GM19043 (cell line): ENCODE measurements around the gene TSC2.
"Not testable (repeated sequence)": the region's sequence is repeated elsewhere in the genome, so short reads cannot be mapped to it uniquely, and the experiment has no call there.

ENCODE experiments used
- ATAC-seq: cut with Tn5 transposase; IDR thresholded peaks from one replicate; pipeline ENCODE4 v1.9.1; 2021; ENCODE audit warnings: low read depth; ENCODE audit not compliant: unreplicated experiment

The TSC2 gene

DNA sequence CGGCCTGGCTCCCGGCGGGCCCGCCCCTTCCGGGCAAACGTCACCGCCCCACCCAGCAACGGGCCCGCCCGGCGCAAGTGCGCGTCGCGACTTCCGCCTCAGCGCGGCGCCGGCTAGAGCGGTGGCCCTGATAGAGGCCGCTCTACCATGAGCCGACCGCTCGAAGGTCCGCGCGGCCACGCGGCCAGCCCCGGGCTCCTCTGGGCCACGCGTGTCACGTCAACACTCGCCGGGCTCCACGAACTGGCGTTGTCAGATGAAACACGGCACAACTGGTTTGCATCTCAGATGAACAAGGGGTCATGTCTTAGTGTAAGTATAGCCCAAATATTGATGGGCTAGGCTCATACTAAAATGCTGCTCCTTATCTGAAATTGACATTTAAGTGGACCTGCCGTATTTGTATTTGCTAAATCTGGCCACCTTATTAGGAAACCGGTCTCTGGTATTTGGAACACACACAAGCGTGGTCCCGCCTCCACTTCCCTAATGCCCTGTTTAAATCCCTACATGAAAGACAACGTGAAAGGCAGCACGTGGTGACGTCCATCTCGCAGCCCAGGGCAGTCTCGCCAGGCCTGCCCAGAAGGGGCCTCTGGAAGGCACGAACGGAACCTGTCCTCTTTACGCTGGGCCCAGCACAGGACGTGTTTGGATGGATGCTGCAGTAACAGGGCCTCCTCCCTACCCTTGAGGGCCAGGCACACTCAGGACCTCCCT, 37.8 kb upstream of the TSC2 start, which contains the start of gene ZNF598:
TSS of gene ZNF598 (minus strand) at position 31 of the 720 bp plus-strand sequence.
- ATAC-seq: peak; percentile 90

DNA sequence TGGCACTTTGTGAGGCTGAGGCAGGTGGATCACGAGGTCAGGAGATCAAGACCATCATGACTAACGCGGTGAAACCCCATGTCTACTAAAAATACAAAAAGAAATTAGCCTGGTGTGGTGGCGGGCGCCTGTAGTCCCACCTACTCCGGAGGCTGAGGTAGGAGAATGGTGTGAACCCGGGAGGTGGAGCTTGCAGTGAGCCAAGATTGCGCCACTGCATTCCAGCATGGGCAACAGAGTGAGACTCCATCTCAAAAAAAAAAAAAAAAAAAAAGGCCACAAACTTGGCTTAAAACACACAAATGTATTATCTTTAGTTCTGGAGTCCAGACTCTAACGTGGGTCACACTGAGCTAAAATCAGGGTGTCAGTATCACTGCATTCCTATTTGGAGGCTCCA, 36.1 kb upstream of the TSC2 start:
- ATAC-seq: not testable (repeated sequence)

DNA sequence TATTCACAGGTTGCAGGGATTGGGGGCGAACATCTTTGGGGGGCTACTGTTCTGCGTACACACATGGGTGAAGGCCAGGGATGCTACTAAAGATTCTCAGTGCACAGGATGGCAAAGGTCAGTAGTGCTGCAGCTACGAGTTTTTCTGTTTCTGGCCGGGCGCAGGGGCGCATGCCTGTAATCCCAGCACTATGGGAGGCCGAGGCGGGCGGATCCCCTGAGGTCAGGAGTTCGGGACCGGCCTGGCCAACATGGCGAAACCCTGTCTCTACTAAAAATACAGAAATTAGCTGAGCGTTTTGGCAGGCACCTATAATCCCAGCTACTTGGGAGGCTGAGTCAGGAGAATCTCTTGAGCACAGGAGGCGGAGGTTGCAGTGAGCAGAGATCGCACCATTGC, 34.3 kb upstream of the TSC2 start:
- ATAC-seq: no peak

GRCh38 chr16:2015117-2015946, 32.5 kb upstream of the TSC2 start:
- ATAC-seq: no peak

DNA sequence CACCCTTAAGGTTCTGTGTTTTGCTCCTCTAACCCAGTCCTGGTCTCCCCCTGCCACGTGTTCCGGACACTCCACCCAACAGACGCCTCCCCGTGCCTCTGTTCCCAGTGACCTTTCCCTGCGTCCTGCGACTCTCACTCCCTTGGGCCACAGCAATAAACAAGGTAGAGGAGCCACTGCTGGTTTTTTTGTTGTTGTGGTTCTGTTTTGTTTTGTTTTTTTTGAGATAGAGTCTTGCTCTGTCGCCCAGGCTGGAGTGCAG, 31.9 kb upstream of the TSC2 start:
- ATAC-seq: no peak

- no peak for ATAC-seq
Measured at GRCh38 chr16:2016407-2016922, 31.3 kb upstream of the TSC2 start.

DNA sequence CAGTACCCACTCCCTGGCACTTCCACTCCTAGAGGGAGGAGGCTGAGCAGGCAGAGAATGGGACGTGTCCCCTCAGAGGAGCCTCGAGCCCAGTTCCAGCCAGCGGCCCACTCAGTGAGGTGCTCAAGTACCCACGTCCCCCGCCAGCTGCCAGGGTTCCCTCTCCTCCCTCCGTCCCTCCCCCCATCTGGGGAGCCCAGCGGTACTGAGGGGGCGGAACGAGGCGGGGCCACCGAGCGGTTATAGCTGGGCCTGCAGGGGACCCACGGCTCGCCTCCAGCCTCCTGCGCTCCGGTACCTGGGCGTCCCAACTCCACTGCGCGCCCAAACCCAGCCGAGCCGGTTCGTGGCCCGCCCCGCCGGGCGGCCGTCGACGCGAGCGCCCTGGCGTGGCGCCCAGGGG, 28.3 kb upstream of the TSC2 start, which contains the start of gene NPW:
TSS of gene NPW (plus strand) at position 268 of the 403 bp plus-strand sequence.
- no peak for ATAC-seq

DNA sequence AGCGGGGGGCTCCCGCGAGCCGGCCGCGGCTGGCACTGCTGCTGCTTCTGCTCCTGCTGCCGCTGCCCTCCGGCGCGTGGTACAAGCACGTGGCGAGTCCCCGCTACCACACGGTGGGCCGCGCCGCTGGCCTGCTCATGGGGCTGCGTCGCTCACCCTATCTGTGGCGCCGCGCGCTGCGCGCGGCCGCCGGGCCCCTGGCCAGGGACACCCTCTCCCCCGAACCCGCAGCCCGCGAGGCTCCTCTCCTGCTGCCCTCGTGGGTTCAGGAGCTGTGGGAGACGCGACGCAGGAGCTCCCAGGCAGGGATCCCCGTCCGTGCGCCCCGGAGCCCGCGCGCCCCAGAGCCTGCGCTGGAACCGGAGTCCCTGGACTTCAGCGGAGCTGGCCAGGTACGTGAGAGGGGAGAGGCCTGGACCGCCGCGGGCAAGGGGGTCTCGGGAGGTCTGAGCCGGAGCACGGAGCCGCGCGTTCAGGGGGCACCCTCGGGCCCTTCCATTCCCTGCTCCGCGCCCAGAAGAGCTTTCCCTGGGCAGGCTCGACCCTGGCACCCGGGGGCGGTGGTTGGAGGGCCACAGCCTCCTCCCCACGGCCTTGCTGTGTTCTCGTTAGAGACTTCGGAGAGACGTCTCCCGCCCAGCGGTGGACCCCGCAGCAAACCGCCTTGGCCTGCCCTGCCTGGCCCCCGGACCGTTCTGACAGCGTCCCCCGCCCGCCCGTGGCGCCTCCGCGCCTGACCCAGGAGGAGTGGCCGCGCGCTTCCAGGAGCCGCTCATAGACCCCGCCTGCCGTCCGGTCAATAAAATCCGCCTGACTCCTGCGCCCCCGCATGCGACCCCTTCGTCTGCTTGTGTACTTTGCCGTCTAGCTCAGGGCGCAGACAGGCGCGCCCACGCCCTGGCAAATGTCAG, 27.6 kb upstream of the TSC2 start:
- ATAC-seq: no peak

GRCh38 chr16:2022723-2023091, 25.1 kb upstream of the TSC2 start:
- no peak for ATAC-seq

GRCh38 chr16:2023092-2024031, 24.4 kb upstream of the TSC2 start:
- ATAC-seq: peak; percentile 71

- ATAC-seq: no peak
Measured at GRCh38 chr16:2024032-2024420, 23.8 kb upstream of the TSC2 start.

DNA sequence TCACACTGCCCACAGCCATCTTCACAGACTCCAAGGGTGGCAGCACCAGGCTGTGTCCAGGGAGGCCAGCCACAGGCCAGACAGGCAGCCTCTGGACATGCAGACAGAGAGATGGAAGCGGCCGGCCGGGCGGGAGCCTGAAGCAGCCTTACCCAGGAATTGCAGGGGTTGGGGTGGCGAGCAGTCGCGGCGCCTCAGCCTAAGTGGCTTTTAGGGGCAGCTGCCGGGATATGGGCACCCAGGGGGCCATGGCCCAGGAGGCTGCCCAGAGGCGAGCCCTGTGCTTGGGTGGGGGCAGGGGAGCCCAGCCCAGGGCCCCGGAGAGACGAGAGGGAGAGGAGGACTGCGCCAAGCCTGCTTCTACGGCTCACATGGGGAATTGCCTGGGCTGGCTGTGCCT, 22.5 kb upstream of the TSC2 start:
- no peak for ATAC-seq

DNA sequence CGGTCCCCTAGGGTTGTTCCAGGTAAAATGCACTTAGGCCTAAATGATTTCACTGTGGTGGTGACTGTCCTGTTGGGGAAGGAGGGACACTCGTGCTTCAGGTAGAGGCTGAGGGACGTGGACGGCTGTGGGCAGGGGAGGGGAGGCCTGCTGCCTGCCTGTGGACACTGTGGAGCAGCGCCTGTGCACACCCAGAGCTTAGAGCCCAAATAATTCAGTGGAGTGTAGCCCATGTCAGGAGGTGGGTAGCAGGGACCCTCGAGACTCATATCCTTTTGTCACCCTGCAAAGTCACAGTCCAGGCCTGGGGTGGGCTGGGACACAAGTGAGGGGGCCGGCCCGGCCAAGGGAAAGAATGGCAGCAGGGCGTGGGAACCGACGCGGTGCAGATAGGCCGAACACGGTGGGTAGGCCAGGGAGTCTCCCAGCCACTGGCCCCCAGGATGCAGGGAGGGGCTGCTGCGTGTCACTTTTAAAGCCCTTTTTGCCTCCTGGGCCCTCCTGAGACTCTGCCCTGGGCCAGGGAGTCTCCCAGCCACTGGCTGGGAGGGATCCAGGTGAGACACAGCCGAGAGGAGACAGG, 21.8 kb upstream of the TSC2 start:
- ATAC-seq: no peak

DNA sequence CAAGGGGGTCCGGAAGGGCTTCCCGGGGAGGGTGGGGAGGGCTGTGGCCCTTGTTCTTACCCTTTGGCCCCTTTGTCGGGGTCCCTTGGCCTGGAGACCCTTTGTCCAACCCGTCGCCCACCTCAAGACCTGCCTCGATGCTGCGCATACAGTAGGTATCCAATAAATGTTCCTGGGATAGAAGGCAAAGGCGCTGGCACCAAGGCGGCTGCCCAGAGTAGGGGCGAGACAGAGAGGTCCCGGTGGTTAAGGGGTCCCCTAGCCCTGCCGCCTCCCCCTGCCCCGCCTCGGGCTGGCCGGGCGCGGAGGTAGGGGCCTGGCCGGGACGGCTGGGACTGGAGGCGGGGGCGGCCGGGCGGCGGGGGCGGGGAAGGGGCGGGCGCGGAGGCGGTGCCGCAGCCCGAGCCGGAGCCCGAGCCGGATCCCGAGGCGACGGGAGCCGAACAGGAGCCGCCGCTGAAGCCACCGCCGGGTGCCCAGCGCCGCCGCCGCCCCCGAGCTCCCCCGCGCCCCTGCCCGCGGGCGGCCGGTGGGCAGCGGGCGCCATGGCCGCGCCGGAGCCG, 21.2 kb upstream of the TSC2 start, which contains the start of gene NHERF2:
TSS of gene NHERF2 (plus strand) at position 442 of the 563 bp plus-strand sequence. CDS start at position 546, 104 bp downstream.
- ATAC-seq: no peak

- no peak for ATAC-seq
Measured at GRCh38 chr16:2027024-2028010, 20.5 kb upstream of the TSC2 start.

GRCh38 chr16:2028146-2028545, 19.6 kb upstream of the TSC2 start:
- no peak for ATAC-seq

DNA sequence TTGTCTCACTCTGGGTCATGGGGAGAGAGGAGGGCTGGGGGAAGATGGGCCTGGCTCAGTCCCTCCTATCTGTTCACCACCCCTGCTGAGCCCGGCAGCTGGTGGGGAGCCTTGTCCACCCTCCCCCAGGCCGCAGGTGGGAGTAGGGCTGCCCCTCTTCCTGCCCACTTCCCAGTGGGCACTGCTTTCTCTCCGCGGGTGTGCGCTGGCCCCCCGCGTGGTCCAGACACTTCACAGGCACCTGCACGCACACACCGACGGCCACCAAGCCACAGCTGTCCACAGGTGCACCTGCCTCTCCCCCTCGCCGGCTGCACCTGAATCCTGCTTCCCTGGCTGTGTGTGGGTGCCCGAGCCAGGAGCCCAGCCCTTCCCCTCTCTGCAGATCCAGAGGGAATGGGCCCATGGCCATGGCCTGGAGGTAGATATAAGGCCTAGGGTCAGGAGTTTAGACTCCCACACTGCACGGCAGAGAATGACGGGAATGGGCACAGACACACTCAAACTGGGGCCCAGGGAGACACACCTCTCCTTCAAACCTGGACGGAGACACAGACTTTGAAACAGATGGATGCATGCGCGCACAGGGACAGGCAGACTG, 19.1 kb upstream of the TSC2 start:
- ATAC-seq: no peak
